WERI-Rb-1 (cell line): Measurements from ENCODE around the gene CEACAM19.

ENCODE experiments used
- DNase-seq: peaks from one replicate; pipeline ENCODE4 v3.0.0-alpha.2; 2020
- H3K27ac ChIP-seq: fragments of 250-450 bp; sonication (Bioruptor Pico); 2 replicates; pipeline ENCODE4 v1.5.1; 2020; ENCODE audit warnings: mild to moderate bottlenecking, moderate library complexity
- H3K27me3 ChIP-seq: fragments of 250-450 bp; sonication (Bioruptor Pico); 2 replicates; pipeline ENCODE4 v1.5.1; 2021; ENCODE audit warnings: mild to moderate bottlenecking, low read depth, moderate library complexity; ENCODE audit not compliant: insufficient read depth, severe bottlenecking
- H3K36me3 ChIP-seq: fragments of 250-450 bp; sonication (Bioruptor Pico); 2 replicates; pipeline ENCODE4 v1.5.1; 2020; ENCODE audit warnings: mild to moderate bottlenecking, moderate library complexity
- H3K4me3 ChIP-seq: 2 replicates; pipeline ENCODE4 v1.5.1; 2011; ENCODE audit warnings: low read depth, mild to moderate bottlenecking, control low read depth, low read length
- H3K9me3 ChIP-seq: fragments of 250-450 bp; sonication (Bioruptor Pico); 2 replicates; pipeline ENCODE4 v1.5.1; 2021; ENCODE audit warnings: mild to moderate bottlenecking, moderate library complexity; ENCODE audit not compliant: severe bottlenecking
- TF ChIP-seq, protein P1 (sequence below): IDR thresholded peaks from 2 replicates; pipeline ENCODE4 v1.5.1; 2011; ENCODE audit warnings: low read depth, mild to moderate bottlenecking, control low read depth, inconsistent platforms, low read length

CEACAM19 gene

GRCh38 chr19:44636439-44637389 lies 34.6 kb upstream of the CEACAM19 start:
- no peaks in the 10 kb centered on the region for H3K9me3 ChIP-seq
- H3K27ac ChIP-seq = no peak overlapping the region
- TF ChIP-seq, protein P1, sequence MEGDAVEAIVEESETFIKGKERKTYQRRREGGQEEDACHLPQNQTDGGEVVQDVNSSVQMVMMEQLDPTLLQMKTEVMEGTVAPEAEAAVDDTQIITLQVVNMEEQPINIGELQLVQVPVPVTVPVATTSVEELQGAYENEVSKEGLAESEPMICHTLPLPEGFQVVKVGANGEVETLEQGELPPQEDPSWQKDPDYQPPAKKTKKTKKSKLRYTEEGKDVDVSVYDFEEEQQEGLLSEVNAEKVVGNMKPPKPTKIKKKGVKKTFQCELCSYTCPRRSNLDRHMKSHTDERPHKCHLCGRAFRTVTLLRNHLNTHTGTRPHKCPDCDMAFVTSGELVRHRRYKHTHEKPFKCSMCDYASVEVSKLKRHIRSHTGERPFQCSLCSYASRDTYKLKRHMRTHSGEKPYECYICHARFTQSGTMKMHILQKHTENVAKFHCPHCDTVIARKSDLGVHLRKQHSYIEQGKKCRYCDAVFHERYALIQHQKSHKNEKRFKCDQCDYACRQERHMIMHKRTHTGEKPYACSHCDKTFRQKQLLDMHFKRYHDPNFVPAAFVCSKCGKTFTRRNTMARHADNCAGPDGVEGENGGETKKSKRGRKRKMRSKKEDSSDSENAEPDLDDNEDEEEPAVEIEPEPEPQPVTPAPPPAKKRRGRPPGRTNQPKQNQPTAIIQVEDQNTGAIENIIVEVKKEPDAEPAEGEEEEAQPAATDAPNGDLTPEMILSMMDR = no peak
- H3K27me3 ChIP-seq = no peaks in the 10 kb centered on the region
- H3K4me3 ChIP-seq = no peak overlapping the region
- no peak for DNase-seq
- H3K36me3 ChIP-seq = no peaks in the 10 kb centered on the region

GRCh38 chr19:44637390-44637764 lies 33.9 kb upstream of the CEACAM19 start:
- Histone ChIP-seq H3K27ac (no peak overlapping the region), H3K27me3 (no peaks in the 10 kb centered on the region), H3K9me3 (no peaks in the 10 kb centered on the region), H3K36me3 (no peaks in the 10 kb centered on the region), H3K4me3 (no peak overlapping the region)
- no peak for DNase-seq
- TF ChIP-seq, protein P1 = no peak

DNA sequence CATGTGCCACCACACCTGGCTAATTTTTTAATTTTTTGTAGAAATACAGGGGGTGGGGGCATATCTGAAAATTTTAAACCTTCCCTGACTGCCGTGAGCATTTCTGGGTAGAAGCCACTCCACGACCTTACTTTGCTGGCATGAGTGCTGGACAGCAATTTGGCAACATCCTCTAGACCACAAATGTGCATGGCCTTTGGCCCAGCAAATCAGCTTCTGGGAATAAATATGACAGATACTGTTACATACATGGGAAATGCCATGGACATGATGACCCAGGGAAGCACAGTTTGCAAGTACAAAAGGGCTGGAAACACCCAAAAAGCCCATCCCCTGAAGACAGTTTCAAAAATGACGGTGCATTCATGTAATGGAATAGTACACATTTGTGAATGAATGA lies 30.8 kb upstream of the CEACAM19 start:
- TF ChIP-seq, protein P1 = no peak
- H3K36me3 ChIP-seq = no peaks in the 10 kb centered on the region
- H3K27me3 ChIP-seq = no peaks in the 10 kb centered on the region
- H3K4me3 ChIP-seq = no peak overlapping the region
- DNase-seq = no peak
- no peaks in the 10 kb centered on the region for H3K9me3 ChIP-seq
- H3K27ac ChIP-seq = no peak overlapping the region

DNA sequence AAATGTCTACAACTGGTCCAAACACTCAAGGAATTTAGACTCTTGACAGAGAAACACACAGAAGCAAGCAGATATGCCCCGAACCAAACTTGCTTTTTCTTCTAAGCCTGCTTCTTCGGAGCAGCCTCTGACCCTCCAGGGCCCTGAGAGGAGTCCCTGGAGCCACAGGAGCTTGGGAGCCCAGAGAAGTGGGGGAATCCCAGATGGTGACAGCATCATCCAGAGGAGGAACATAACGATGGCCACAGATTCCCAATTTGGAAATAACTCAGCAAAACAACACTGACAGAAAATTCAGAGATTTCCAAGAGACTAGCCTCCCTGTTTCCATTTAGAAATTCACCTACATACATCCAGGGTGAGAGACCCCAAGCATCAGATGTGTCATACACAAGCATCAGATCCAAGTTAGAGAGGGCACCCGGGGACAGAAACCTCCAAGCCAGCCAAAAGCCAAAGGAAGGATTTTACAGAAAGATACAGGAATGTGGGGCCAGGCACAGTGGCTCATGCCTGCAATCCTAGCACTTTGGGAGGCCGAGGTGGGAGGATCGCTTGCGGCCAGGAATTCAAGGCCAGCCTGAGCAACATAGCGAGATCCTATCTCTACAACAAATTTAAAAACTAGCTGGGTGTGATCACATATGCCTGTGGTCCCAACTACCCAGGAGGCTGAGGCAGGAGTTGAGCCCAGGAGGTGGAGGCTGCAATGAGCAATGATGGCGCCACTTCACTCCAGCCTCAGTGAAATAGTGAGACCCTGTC lies 29.6 kb upstream of the CEACAM19 start:
- peaks cover 9% of the 10 kb centered on the region for H3K36me3 ChIP-seq
- TF ChIP-seq, protein P1 = no peak
- no peak for DNase-seq
- H3K9me3 ChIP-seq = no peaks in the 10 kb centered on the region
- H3K4me3 ChIP-seq = no peak overlapping the region
- no peaks in the 10 kb centered on the region for H3K27me3 ChIP-seq
- H3K27ac ChIP-seq = no peak overlapping the region

- Histone ChIP-seq H3K36me3 (peaks cover 12% of the 10 kb centered on the region), H3K27ac (no peak overlapping the region), H3K4me3 (no peak overlapping the region), H3K27me3 (no peaks in the 10 kb centered on the region), H3K9me3 (no peaks in the 10 kb centered on the region)
- DNase-seq = no peak
- TF ChIP-seq, protein P1 = no peak
Measured at GRCh38 chr19:44642377-44642776, 28.9 kb upstream of the CEACAM19 start.
